ENCODE measurements around the gene THOC6.
A peak's percentile ranks its signal among the peaks of the same experiment; 100 is the strongest.

The THOC6 gene

DNA sequence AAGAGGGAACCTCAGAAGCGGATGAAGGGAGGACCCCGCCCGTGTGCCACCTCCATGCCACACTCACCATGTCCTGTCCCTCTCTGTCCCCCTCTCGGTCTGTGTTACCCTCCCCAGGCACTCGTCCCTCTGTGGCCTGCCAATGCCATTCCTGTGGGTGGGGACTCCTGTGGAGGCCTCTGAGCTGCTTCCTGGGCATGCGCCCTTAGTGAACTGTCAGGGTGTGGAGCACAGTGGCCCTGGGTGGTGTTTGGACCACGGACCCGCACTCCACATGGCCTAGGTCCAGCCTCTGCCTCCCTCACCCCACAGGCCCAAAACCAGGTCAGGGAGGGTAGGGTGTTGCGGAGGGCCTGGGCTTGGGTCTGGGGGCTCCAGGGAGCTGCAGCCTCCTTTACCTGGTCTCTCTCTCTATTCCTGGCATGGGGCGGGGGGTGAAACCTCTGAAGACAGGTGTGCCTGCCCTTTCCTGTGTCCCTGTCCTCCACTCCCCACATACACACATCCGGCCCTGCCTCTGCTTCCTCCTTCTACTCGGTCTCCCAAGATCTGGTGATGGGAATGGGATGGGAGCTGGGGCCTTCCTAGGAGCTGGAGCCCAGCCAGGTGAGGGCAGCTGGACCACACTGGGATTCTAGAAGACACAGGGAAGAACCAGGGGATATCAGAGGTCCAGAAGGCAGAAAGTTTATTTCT, 32.1 kb upstream of the THOC6 start:
- DNase-seq (ENCODE audit: low read depth in 2 of 2), result no peak

- DNase-seq (ENCODE audit: low read depth in 2 of 2), result no peak
These were observed 31.3 kb upstream of the THOC6 start for GRCh38 chr16:2992383-2993081.

GRCh38 chr16:2996298-2996697, 27.5 kb upstream of the THOC6 start:
- no peak for DNase-seq (ENCODE audit: low read depth in 2 of 2)

GRCh38 chr16:2999929-3000328, 23.9 kb upstream of the THOC6 start:
- DNase-seq (ENCODE audit: low read depth in 2 of 2), result no peak

DNA sequence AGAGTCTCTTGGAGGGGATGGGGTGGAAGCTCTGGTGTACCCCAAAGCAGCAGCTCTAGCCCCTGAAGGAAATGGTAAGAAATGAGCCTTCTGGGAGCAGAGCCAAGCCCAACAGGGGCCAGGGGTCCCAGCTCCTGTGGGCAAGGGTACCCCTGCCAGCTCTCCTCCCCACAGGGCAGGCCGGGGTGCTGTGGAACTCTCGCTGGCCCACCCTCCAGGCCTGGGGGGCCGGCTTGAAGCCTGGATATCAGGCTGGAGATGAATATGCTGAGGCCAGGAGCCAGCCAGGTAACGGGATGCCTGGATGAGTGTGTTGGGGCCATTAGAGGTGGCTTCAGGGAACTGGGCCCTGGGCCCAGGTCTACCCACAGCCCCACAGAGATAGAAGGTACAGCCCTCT, 23.3 kb upstream of the THOC6 start:
- DNase-seq (ENCODE audit: low read depth in 2 of 2), result no peak

DNA sequence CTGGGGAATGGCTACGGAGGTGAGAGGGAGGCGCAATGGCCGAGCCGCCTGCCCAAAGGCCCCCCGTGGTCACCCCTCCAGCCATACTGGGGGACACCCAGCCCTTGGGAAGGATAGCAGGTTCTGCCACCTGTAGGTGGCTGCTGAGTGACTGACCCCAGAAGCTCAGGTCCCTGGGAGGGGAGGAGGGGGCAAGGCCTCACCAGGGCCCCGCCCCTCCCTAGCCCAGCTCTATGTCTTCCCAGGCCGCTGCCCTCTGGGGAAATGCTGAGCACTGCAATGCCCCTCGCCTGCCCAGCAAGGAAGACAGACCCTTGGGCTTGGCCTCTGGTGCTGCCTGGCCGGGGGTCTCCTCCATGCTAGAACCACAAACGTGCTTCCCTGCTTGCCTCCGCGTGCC, 22.5 kb upstream of the THOC6 start:
- DNase-seq (ENCODE audit: low read depth in 2 of 2), result no peak

DNA sequence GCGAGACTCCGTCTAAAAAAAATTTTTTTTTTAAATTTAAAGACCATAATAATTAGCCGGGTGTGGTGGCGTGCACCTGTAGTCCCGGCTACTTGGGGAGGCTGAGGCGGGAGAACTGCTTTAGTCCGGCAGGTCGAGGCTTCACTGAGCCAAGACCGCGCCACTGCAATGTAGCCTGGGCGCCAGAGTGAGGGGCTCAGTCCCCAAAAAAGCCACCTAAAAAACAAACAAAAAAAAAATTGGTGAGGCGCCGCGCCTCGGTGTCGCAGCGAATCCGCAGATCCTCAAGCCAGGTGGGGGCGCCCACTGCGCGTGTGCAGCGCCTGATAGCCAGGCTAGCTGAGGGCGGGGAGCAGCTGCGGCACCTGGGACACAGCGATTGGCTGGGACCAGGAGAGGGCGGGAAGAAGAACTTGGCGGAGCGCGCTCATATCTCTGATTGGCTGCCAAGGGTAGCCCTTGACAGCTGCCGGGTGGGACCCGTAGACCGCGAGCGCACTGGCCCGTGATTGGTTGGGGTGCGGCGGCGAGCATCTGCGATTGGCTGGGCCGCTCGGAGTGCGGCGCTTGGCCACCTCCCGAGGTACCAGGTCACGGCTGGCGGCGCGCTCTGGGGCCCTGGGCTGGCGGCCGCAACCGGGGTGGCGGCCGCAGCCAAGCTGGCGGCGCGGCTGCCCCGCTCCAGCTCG, 20.1 kb upstream of the THOC6 start:
- DNase-seq (ENCODE audit: low read depth in 2 of 2), result peak; percentile 95 to 97

- DNase-seq (ENCODE audit: low read depth in 2 of 2), result no peak
These were observed 19.5 kb upstream of the THOC6 start for GRCh38 chr16:3004319-3004718.

DNA sequence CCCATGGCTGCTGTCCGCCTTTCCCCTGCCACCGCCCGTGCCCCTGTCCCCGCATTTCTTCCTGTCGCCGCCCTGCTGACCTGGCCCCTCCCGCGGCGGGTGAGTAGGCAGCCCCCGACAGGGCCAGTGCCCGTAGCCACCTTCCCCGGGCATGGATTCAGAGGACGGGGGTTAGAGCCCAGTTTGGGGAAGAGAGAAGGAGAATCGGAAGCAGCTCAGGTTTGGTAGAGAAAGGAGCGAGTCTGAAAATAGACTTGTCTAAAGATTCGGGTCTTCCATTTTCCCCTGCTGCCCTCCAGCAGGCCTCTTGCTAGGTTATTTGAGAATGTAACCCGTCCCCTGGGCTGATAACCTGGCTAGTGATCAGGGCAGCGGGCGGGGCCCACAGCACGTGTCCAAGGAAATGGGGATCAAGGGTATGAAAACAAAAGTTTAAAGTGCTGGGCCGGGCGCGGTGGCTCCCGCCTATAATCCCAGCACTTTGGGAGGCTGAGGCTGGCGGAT, 19.0 kb upstream of the THOC6 start:
- DNase-seq (ENCODE audit: low read depth in 2 of 2), result no peak

GRCh38 chr16:3007059-3007956, 16.5 kb upstream of the THOC6 start:
- DNase-seq (ENCODE audit: low read depth in 2 of 2), result no peak

DNA sequence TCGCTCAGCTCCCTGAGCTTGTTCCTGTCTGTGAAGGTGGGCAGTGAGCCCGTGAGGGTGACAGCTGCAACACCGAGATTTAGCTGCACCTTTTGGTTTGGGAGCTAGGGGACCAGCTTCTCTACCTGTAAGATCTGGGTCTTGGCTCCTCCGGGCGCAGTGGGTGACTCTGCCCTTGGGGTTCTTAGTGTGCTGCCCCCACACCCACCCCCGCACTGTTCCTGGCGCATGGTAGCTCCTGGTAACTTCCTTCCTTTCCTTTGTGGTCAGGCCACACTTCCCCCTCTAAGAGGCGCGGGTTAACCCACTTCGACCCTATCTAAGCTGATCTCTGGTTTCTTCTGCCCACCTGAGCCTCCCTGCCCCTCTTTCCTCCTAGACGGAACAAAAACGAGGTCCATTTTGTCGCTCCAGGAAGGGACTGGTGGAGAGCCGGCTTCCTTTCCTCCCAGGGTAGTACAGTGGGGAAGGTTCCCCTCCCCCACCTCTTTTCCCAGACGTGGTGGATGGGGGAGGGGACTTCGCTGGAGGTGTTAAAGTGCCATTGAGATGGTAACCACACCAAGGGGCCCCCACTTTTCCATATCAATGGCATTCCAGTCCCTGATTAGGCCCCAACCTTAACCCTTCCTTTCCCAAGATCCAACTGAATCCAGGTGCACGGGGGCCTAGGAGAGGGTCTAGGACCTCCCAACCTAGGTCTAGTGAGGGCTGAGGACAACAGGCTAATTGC, 15.7 kb upstream of the THOC6 start:
- DNase-seq (ENCODE audit: low read depth in 2 of 2), result no peak

DNA sequence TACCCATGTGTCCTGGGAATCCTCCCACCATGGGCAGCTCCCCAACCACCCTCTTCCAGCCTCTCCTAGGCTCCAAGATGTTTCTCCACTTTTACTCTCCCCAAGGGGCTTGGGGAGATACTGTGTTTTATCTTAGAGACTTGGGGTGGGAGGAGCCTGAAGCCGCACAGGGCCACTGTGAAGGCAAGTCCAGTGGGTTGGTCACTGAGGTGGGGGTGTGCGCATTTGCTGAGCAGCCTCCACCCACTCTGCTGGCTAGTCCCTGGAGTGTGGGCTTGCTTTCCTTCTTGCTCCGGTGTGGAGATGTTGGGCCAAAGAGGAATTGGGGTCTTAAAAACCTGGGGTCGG, 15.2 kb upstream of the THOC6 start:
- no peak for DNase-seq (ENCODE audit: low read depth in 2 of 2)

GRCh38 chr16:3009568-3010390, 14.1 kb upstream of the THOC6 start:
- no peak for DNase-seq (ENCODE audit: low read depth in 2 of 2)

DNA sequence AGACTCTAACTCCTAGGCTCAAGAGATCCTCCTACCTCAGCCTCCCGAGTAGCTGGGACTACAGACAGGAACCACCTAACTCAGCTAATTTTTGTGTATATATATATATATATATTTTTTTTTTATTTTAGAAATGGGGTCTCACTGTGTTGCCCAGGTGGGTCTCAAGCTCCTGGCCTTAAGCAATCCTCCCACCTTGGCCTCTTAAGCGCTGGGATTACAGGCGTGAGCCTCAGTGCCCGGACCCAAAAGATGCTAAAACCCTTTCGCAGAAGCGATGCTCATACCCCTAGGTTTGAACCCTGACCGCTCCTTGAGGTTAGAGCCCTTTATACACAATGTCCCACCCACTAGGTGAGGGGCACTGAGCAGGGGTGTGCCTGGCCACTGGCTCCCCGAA, 13.3 kb upstream of the THOC6 start:
- no peak for DNase-seq (ENCODE audit: low read depth in 2 of 2)

GRCh38 chr16:3012246-3012645, 11.6 kb upstream of the THOC6 start:
- DNase-seq (ENCODE audit: low read depth in 2 of 2), result no peak

GRCh38 chr16:3012828-3013420, 10.9 kb upstream of the THOC6 start, which contains the start of gene CLDN9:
TSS of gene CLDN9 (plus strand) at chr16:3012923. CDS start at chr16:3013363, 440 bp downstream.
- DNase-seq (ENCODE audit: low read depth in 2 of 2), result no peak

- DNase-seq (ENCODE audit: low read depth in 2 of 2), result no peak
These were observed 10.3 kb upstream of the THOC6 start for GRCh38 chr16:3013491-3013951.

DNA sequence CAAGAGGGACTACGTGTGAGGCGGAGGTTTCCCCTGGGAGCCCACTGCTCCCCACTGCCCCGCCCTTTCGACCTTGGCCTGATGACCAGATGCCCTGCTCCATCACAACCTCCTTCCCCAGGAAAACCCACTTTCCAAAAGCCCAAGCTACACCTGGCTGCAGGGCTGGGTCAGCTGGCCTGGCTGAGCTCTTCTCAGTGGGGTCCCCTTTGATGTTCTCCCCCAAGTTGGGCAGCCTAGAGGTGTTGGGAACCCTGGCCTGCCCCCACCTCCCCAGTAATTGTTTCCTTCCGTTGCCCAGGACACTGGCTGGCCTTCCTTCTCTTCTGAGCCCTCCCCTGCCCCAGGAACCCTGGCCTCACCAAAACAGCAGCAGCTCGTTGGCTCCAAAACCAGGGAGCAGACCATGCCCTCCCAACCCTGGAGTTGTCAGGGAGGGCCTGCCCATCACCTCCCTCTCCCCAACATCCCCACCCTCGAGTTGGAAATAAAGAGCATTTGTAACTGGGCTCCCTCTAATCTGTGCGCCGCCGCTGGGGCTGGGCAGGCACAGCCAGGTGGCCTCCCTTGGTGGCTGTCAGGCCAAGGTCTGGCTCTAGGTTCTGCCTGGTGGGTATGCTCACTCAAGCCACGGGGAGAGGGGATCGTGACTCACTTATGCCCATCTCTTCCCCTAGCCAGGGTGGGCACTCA, 9.7 kb upstream of the THOC6 start:
- DNase-seq (ENCODE audit: low read depth in 2 of 2), result no peak

DNA sequence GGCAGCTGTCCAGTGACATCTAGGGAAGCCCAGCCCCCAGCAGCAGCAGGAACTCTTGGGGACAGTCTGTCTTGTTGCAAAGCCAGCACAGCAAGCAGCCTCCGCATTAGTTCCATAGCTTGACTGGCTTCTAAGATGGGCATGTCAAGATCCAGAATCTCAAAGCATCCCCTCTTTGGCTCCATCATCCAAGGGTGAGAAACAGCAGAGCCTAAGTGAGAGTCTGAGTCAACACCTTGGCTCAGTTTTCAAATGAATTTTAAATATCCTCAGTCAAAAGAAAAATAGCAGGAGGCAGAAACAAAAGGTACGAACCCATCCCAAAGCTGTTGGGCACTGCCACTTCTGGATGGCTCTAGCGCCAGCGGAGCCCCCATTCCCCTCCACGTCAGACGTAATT, 8.9 kb upstream of the THOC6 start:
- no peak for DNase-seq (ENCODE audit: low read depth in 2 of 2)

All from stimulated activated CD4-positive, alpha-beta T cell treated with anti-CD3 and anti-CD28 coated beads, Interleukin-15, amount 100 ng/mL, for 48 hours (primary cell).